Measurements from ENCODE around the gene HTR3D.
"Not testable (repeated sequence)": the region's sequence is repeated elsewhere in the genome, so short reads cannot be mapped to it uniquely, and the experiment has no call there.

Gene HTR3D

GRCh38 chr3:184031187-184031792, at the start of gene HTR3D:
Gene HTR3D (plus strand): TSS chr3:184031742. CDS start chr3:184031742, 0 bp downstream.
- DNase-seq (ENCODE audit: low read depth): no peak
- no peak within 1 kb of the TSS for H3K4me3 ChIP-seq (ENCODE audit: low read depth, low read length)

- no peak for DNase-seq (ENCODE audit: low read depth)
- no peak overlapping the region for H3K4me3 ChIP-seq (ENCODE audit: low read depth, low read length)
Measured at GRCh38 chr3:183981990-183982644, 49.4 kb upstream of the HTR3D start.

- no peak overlapping the region for H3K4me3 ChIP-seq (ENCODE audit: low read depth, low read length)
- DNase-seq (ENCODE audit: low read depth): no peak
Measured at GRCh38 chr3:183984127-183984740, 47.3 kb upstream of the HTR3D start.

GRCh38 chr3:183984749-183985729, 46.5 kb upstream of the HTR3D start:
- no peak for DNase-seq (ENCODE audit: low read depth)
- H3K4me3 ChIP-seq (ENCODE audit: low read depth, low read length): no peak overlapping the region

- no peak for DNase-seq (ENCODE audit: low read depth)
- no peak overlapping the region for H3K4me3 ChIP-seq (ENCODE audit: low read depth, low read length)
Measured at GRCh38 chr3:183987000-183987600, 44.4 kb upstream of the HTR3D start.

- DNase-seq (ENCODE audit: low read depth): no peak
- H3K4me3 ChIP-seq (ENCODE audit: low read depth, low read length): no peak overlapping the region
Measured at GRCh38 chr3:183988216-183988790, 43.2 kb upstream of the HTR3D start.

GRCh38 chr3:183991403-183991802, 40.1 kb upstream of the HTR3D start:
- H3K4me3 ChIP-seq (ENCODE audit: low read depth, low read length): no peak overlapping the region
- DNase-seq (ENCODE audit: low read depth): no peak

- no peak overlapping the region for H3K4me3 ChIP-seq (ENCODE audit: low read depth, low read length)
- no peak for DNase-seq (ENCODE audit: low read depth)
Measured at GRCh38 chr3:184001761-184002160, 29.8 kb upstream of the HTR3D start.

- no peak overlapping the region for H3K4me3 ChIP-seq (ENCODE audit: low read depth, low read length)
- no peak for DNase-seq (ENCODE audit: low read depth)
Measured at GRCh38 chr3:184002469-184002868, 29.1 kb upstream of the HTR3D start.

GRCh38 chr3:184003187-184003967, 28.2 kb upstream of the HTR3D start:
- DNase-seq (ENCODE audit: low read depth): no peak
- H3K4me3 ChIP-seq (ENCODE audit: low read depth, low read length): no peak overlapping the region

- no peak overlapping the region for H3K4me3 ChIP-seq (ENCODE audit: low read depth, low read length)
- DNase-seq (ENCODE audit: low read depth): no peak
Measured at GRCh38 chr3:184004476-184004875, 27.1 kb upstream of the HTR3D start.

- no peak overlapping the region for H3K4me3 ChIP-seq (ENCODE audit: low read depth, low read length)
- no peak for DNase-seq (ENCODE audit: low read depth)
Measured at GRCh38 chr3:184005941-184006507, 25.5 kb upstream of the HTR3D start.

- DNase-seq (ENCODE audit: low read depth); H3K4me3 ChIP-seq (ENCODE audit: low read depth, low read length): not testable (repeated sequence)
Measured at GRCh38 chr3:184007143-184007813, 24.3 kb upstream of the HTR3D start.

- no peak overlapping the region for H3K4me3 ChIP-seq (ENCODE audit: low read depth, low read length)
- no peak for DNase-seq (ENCODE audit: low read depth)
Measured at GRCh38 chr3:184008161-184008560, 23.4 kb upstream of the HTR3D start.

- no peak overlapping the region for H3K4me3 ChIP-seq (ENCODE audit: low read depth, low read length)
Measured at GRCh38 chr3:184011230-184011876, 20.2 kb upstream of the HTR3D start.

GRCh38 chr3:184011937-184012889, 19.3 kb upstream of the HTR3D start:
- DNase-seq (ENCODE audit: low read depth): no peak
- H3K4me3 ChIP-seq (ENCODE audit: low read depth, low read length): no peak overlapping the region

More at GRCh38 chr3:184011230-184011876, 20.2 kb upstream of the HTR3D start:
- DNase-seq (ENCODE audit: low read depth): no peak
